HG03103 (cell line): ENCODE measurements around the gene OPRD1.
"Not testable (repeated sequence)": the region's sequence is repeated elsewhere in the genome, so short reads cannot be mapped to it uniquely, and the experiment has no call there.

Source experiments
- ATAC-seq: cut with Tn5 transposase; IDR thresholded peaks from one replicate; pipeline ENCODE4 v1.9.1; 2021; ENCODE audit warnings: low read depth; ENCODE audit not compliant: unreplicated experiment

OPRD1 gene

GRCh38 chr1:28811766-28812668 lies at the start of gene OPRD1:
OPRD1 (plus strand) TSS chr1:28812170; CDS start chr1:28812384, 214 bp downstream.
- ATAC-seq: no peak

GRCh38 chr1:28766532-28767183 lies 45.3 kb upstream of the OPRD1 start:
- no peak for ATAC-seq

GRCh38 chr1:28770601-28771165 lies 41.3 kb upstream of the OPRD1 start:
- ATAC-seq: no peak

- ATAC-seq: not testable (repeated sequence)
These were observed 40.0 kb upstream of the OPRD1 start for GRCh38 chr1:28771921-28772320.

GRCh38 chr1:28773105-28773504 lies 38.9 kb upstream of the OPRD1 start:
- no peak for ATAC-seq

GRCh38 chr1:28775121-28775942 lies 36.6 kb upstream of the OPRD1 start:
- ATAC-seq: peak; percentile 70

- ATAC-seq: no peak
These were observed 35.6 kb upstream of the OPRD1 start for GRCh38 chr1:28776341-28776740.

- no peak for ATAC-seq
These were observed 33.9 kb upstream of the OPRD1 start for GRCh38 chr1:28778021-28778420.

GRCh38 chr1:28779751-28780408 lies 32.1 kb upstream of the OPRD1 start:
- ATAC-seq: no peak

- no peak for ATAC-seq
These were observed 30.7 kb upstream of the OPRD1 start for GRCh38 chr1:28781305-28781704.

GRCh38 chr1:28782011-28782410 lies 30.0 kb upstream of the OPRD1 start:
- ATAC-seq: no peak

- no peak for ATAC-seq
These were observed 28.6 kb upstream of the OPRD1 start for GRCh38 chr1:28783363-28783762.

GRCh38 chr1:28789412-28789811 lies 22.6 kb upstream of the OPRD1 start:
- no peak for ATAC-seq

GRCh38 chr1:28789816-28790215 lies 22.2 kb upstream of the OPRD1 start:
- no peak for ATAC-seq

GRCh38 chr1:28790377-28791035 lies 21.5 kb upstream of the OPRD1 start:
- no peak for ATAC-seq

GRCh38 chr1:28791929-28792328 lies 20.0 kb upstream of the OPRD1 start:
- ATAC-seq: not testable (repeated sequence)

GRCh38 chr1:28792644-28793121 lies 19.3 kb upstream of the OPRD1 start:
- no peak for ATAC-seq

GRCh38 chr1:28794582-28794981 lies 17.4 kb upstream of the OPRD1 start:
- ATAC-seq: not testable (repeated sequence)
